Measurements from ENCODE around the gene ZNF90. TPM values are rescaled to one million over a fixed set of nuclear protein-coding genes. Genes with fewer than 3 reads are reported as not detected.
"Not testable (repeated sequence)": the region's sequence is repeated elsewhere in the genome, so short reads cannot be mapped to it uniquely, and the experiment has no call there.

The ZNF90 gene
- polyA plus RNA-seq, 1 donor: 24.2 TPM

DNA sequence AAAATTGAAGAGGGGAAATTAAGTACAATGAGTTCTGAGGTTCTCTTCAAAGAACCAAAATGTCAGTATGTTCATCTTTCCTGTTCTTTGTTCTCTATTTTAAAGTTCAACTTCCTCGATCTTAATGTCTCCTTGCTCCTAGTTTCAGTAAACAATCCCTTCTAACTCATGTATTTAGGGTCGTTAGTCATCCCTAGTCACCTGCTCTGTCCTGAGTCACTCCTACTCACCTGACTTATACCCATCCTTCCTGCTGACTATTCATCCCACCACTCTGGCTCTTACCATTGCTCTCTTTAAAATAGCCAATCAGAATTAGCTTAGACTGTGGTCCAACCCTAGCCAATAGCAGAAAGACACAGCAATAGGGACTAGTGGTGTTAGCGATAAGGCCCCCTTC, 24.3 kb downstream of the ZNF90 start:
- DNase-seq: no peak

GRCh38 chr19:20103091-20103740, 25.4 kb downstream of the ZNF90 start:
- no peak for DNase-seq

GRCh38 chr19:20107301-20107700, 29.5 kb downstream of the ZNF90 start:
- no peak for DNase-seq

DNA sequence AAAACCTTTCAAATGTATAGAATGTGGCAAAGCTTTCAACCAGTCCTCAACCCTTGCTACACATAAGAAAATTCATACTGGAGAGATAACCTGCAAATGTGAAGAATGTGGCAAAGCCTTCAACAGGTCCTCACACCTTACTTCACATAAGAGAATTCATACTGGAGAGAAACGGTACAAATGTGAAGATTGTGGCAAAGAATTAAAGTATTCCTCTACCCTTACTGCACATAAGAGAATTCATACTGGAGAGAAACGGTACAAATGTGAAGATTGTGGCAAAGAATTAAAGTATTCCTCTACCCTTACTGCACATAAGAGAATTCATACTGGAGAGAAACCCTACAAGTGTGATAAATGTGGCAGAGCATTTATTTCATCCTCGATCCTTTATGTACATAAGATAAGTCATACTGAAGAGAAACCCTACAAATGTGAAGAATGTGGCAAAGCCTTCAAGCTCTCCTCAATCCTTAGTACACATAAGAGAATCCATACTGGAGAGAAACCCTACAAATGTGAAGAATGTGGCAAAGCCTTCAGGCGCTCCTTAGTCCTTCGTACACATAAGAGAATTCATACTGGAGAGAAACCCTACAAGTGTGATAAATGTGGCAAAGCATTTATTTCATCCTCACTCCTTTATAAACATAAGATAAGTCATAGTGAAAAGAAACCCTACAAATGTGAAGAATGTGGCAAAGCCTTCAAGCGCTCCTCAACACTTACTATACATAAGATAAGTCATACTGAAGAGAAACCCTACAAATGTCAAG, 40.5 kb downstream of the ZNF90 start:
- not testable (repeated sequence) for DNase-seq

GRCh38 chr19:20124879-20125278, 47.1 kb downstream of the ZNF90 start:
- DNase-seq: no peak

DNA sequence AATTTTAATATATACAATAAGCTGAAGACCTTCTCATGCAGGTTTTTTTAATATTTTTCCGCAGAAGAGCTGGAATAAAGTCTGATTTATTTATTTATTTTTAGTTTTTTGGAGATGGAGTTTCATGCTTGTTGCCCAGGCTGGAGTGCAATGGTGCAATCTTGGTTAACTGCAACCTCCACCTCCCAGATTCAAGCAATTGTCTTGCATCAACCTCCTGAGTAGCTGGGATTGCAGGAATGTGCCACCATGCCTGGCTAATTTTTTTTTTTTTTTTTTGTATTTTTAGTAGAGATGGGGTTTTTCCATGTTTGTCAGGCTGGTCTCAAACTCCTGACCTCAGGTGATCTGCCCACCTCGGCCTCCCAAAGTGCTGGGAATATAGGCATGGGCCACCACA, 55.1 kb downstream of the ZNF90 start:
- not testable (repeated sequence) for DNase-seq

- not testable (repeated sequence) for DNase-seq
Observed at GRCh38 chr19:20137714-20138113, 59.9 kb downstream of the ZNF90 start.

- DNase-seq: no peak
Observed at GRCh38 chr19:20151617-20152145, 73.9 kb downstream of the ZNF90 start.

DNA sequence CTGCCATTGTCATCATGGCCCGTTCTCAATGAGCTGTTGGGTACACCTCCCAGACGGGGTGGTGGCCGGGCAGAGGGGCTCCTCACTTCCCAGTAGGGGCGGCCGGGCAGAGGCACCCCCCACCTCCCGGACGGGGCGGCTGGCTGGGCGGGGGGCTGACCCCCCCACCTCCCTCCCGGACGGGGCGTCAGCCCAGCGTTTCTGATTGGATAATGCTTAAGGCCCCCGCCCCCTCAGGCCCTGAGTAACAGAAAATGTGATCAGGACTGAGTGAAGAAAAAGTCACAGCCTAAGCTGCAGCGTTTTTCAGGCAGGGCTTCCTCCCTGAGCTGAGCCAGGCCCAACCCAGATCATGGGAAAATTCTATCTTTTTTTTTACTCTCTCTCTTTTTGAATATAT, 74.7 kb downstream of the ZNF90 start:
- not testable (repeated sequence) for DNase-seq

DNA sequence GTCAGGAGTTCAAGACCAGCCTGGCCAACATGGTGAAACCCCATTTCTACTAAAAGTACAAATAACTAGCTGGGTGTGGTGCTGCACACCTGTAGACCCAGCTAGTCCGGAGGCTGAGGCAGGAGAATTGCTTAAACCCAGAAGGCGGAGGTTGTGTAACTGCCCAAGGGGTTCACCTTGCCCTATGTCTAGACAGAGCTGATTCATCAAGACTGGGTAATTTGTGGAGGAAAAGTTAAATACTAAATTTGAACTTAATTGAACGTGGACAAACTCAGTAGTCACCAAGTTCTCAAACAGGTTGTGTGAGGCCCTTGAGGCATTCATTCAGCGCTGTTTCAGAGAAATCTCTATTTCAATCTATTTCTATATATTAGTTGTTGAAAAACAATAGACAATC, 75.5 kb downstream of the ZNF90 start:
- no peak for DNase-seq

DNA sequence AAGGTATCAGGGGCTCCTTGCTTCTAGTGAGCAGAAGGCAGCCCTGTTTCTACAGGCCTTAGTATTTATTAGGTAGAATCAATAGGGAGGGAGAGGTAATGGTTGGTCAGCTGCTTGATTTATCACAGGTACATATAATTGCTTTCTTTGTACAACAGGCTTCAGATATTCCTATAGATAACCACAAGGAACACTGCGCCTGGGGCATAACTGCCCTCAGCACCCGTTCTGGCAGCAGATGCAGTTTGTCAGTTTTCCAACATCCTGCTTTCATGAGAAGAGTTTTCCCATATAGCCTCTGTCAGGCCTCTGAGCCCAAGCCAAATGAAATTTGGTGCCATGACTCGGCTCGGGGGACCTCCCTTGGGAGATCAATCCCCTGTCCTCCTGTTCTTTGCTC, 76.8 kb downstream of the ZNF90 start:
- DNase-seq: no peak

DNA sequence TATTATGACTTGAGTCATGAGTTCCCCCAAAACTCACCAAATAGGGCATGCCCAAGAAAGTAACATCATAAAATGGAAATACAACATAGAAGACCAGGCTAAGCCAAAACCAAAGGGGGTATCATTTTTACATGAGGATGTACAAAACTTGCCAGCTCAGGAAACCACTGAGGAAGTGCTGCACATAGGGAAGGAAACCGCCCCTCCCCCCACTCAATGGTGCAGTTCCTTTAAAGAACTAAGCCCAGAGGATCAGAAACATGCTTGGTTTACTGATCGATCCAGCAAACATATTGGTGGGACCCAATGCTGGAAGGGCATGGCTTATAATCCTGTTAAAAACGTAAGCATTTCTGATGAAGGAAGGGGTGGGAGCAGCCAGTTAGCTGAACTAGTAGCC, 85.0 kb downstream of the ZNF90 start:
- no peak for DNase-seq

DNA sequence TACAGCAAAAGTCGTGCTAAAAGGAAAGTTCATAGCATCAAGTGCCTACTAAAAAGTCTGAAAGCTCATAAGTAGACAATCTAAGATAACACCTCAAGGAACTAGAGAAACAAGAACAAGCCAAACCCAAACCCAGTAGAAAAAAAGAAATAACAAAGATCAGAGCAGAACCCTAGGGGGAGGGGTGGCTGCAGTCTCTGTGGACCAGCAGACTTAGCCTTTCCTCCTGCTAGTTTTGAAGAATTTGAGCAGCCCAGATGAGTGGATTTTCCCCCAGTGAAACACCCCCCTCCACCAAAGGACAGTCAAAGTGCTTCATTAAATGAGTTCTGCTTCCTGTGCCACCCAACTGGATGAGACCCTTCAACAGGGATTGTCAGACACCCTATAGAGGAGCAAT, 86.7 kb downstream of the ZNF90 start:
- DNase-seq: no peak

DNA sequence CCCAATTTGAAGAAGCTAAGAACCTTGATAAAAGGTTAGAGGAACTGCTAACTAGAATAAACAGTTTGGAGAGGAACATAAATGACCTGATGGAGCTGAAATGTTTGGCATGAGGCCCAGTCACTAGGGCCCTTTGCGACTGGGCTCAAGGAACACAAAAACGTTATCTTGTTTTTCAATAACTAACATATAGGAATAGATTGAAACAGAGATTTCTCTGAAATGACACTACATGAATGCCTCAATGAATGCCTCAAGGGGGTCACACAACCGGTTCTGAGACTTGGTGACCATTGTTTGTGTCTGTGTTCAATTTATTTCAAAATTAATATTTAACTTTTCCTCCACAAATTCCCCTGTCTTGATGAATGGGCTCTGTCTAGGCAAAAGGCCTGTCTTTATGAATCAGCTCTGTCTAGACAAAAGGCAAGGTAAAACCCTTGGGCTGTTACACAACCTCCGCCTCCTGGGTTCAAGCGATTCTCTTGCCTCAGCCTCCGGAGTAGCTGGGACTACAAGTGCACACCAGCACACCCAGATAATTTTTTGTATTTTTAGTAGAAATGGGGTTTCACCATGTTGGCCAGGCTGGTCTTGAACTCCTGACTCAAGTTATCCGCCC, 88.3 kb downstream of the ZNF90 start:
- no peak for DNase-seq

- peak; percentile 96 for DNase-seq
Observed at GRCh38 chr19:20167020-20167644, 89.3 kb downstream of the ZNF90 start, which contains the start of gene ZNF486. TSS of gene ZNF486 (plus strand) at chr19:20167214. CDS start at chr19:20167331, 117 bp downstream.

DNA sequence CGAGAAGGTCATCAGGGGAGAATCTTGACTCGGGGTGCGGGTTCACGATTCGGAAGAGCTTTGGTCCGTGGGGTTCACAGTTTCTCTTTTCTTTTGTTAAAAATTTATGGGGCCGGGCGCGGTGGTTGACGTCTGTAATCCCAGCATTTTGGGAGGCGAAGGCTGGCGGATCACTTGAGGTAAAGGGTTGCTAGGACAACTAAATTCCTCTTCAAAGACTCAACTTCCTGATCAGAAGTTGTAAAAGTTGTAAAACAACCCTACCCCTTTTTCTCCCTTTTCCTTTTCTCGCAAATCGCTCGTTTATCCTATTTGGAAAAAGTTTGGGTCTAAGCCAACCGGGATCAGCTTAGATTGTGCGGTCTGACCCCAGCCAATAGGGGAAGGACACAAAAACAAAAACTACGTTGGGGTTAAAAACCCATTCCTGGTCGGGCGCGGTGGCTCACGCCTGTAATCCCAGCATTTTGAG, 89.9 kb downstream of the ZNF90 start:
- DNase-seq: no peak

Other genes with a start within 250 kb of the ZNF90 start
- 37.6 TPM for gene ZNF253, start 212.1 kb upstream of the ZNF90 start, polyA plus RNA-seq (ENCODE audit: insufficient read length)
- gene ZNF93, start 177.1 kb upstream of the ZNF90 start, polyA plus RNA-seq (ENCODE audit: insufficient read length): 23.1 TPM
- gene ZNF682, start 38.5 kb upstream of the ZNF90 start, polyA plus RNA-seq (ENCODE audit: insufficient read length): 27.9 TPM
- 23.6 TPM for gene ZNF486, start 89.2 kb downstream of the ZNF90 start, polyA plus RNA-seq (ENCODE audit: insufficient read length)

Measured in left kidney (tissue), 2 donors.